K562 (cell line): ENCODE measurements around the gene NOL12. TPM values are rescaled to one million over a fixed set of nuclear protein-coding genes. Genes with fewer than 3 reads are reported as not detected.

Source experiments
- ATAC-seq: fragments of 200-7000 bp; cut with Tn5 transposase; 3 replicates; pipeline ENCODE4 v1.9.1; 2020; ENCODE audit warnings: moderate library complexity
- BruUV-seq: library from RNA; stranded (reverse); fragments of 400-500 nt; replicated peaks from 2 replicates; lab custom pipeline; 2021; lab: Mats Ljungman, UMichigan
- CTCF ChIA-PET: fragments of 300-600 bp; formaldehyde crosslinking; extraction: SDS; loops from one replicate; lab custom pipeline; 2021; ENCODE audit warnings: low intra/inter-chr PET ratio; lab: Yijun Ruan, JAX
- POLR2A ChIA-PET: fragments of 300-600, 350-650 bp; sonication (Branson Sonifier 250); formaldehyde crosslinking; extraction: SDS; loops from one replicate; lab custom pipeline; 2021; ENCODE audit warnings: antibody characterized with exemption, inconsistent platforms; lab: Yijun Ruan, JAX
- DNase-seq, 4 experiments: peaks; one replicate each; pipeline versions ENCODE4 v3.0.0 to v3.0.0-alpha.2; 2011 to 2018; ENCODE audit warnings: low spot score in 3 of 4, mixed read lengths in 3 of 4; ENCODE audit errors: extremely low read depth in 1 of 4
- FAIRE-seq: peaks from 2 replicates; lab custom pipeline; 2011; peaks lifted over from hg19 to GRCh38; lab: Jason Lieb, UNC
- H2AFZ ChIP-seq: 2 replicates; pipeline ENCODE4 v1.6.0; 2011; ENCODE audit warnings: low read depth, low read length, control low read depth, inconsistent platforms
- H3K27ac ChIP-seq: fragments of 200-600 bp; 3 replicates; pipeline ENCODE4 v1.8.0; 2011; ENCODE audit warnings: low read depth, mild to moderate bottlenecking, control low read depth, inconsistent platforms, low read length, moderate library complexity, mixed read lengths; ENCODE audit errors: extremely low read depth
- H3K27me3 ChIP-seq, 2 experiments: fragments of 300-600 bp in 1 of 2; 2 replicates in 1 of 2; 3 replicates in 1 of 2; pipeline versions ENCODE4 v1.6.0 to v1.8.0; 2011; ENCODE audit warnings: inconsistent platforms in 2 of 2, low read length in 2 of 2, mild to moderate bottlenecking in 1 of 2, mixed read lengths in 1 of 2, moderate library complexity in 1 of 2; ENCODE audit not compliant: control insufficient read depth in 2 of 2, insufficient read depth in 2 of 2
- H3K36me3 ChIP-seq: fragments of 300-600 bp; 3 replicates; pipeline ENCODE4 v1.8.0; 2011; ENCODE audit warnings: mild to moderate bottlenecking, low read length, inconsistent platforms; ENCODE audit not compliant: control insufficient read depth, insufficient read depth
- H3K4me1 ChIP-seq, 2 experiments: fragments of 200-600 bp in 1 of 2; replicated peaks in 1 of 2; 2 replicates in 1 of 2; 3 replicates in 1 of 2; pipeline versions ENCODE4 v1.5.1 to v1.8.0; 2011; ENCODE audit warnings: inconsistent platforms in 2 of 2, low read length in 2 of 2, mild to moderate bottlenecking in 1 of 2, mixed read lengths in 1 of 2, moderate library complexity in 1 of 2; ENCODE audit not compliant: control insufficient read depth in 2 of 2, insufficient read depth in 2 of 2
- H3K4me2 ChIP-seq: 2 replicates; pipeline ENCODE4 v1.6.1; 2011; ENCODE audit warnings: low read length, control low read depth, inconsistent platforms, mixed read lengths; ENCODE audit not compliant: insufficient read depth
- H3K4me3 ChIP-seq: fragments of 200-600 bp; sonication (generic), shearing (Covaris generic); 2 replicates; pipeline ENCODE4 v1.5.1; 2016; ENCODE audit warnings: control low read depth, inconsistent platforms
- H3K79me2 ChIP-seq: fragments of 200-600 bp; 3 replicates; pipeline ENCODE4 v1.8.0; 2011; ENCODE audit warnings: low read length, inconsistent platforms; ENCODE audit not compliant: control insufficient read depth, insufficient read depth
- H3K9ac ChIP-seq, 2 experiments: 2 replicates each; pipeline versions ENCODE4 v1.6.0 to v1.6.1; 2011; ENCODE audit warnings: low read depth in 2 of 2, low read length in 2 of 2, control low read depth in 1 of 2, inconsistent platforms in 1 of 2, mild to moderate bottlenecking in 1 of 2, mixed read lengths in 1 of 2; ENCODE audit not compliant: insufficient read depth in 1 of 2
- H3K9me1 ChIP-seq: one replicate; pipeline ENCODE4 v1.6.0; 2011; ENCODE audit warnings: inconsistent platforms, mild to moderate bottlenecking, low read length, moderate library complexity; ENCODE audit not compliant: control insufficient read depth, insufficient read depth
- H3K9me3 ChIP-seq: replicated peaks from 2 replicates; pipeline ENCODE4 v1.5.1; 2011; ENCODE audit warnings: low read depth, low read length, inconsistent platforms; ENCODE audit not compliant: control insufficient read depth, insufficient read depth
- H4K20me1 ChIP-seq: replicated peaks from 2 replicates; pipeline ENCODE4 v1.6.1; 2011; ENCODE audit warnings: low read length, inconsistent platforms, mixed read lengths; ENCODE audit not compliant: control insufficient read depth, insufficient read depth
- CREBBP ChIP-seq: IDR thresholded peaks from one replicate; pipeline ENCODE4 v1.6.1; 2012; ENCODE audit warnings: low read depth, mild to moderate bottlenecking, control low read depth, inconsistent platforms, low read length
- JUND ChIP-seq, 2 experiments: IDR thresholded peaks; 2 replicates in 1 of 2; 3 replicates in 1 of 2; pipeline ENCODE4 v1.6.1; 2011; ENCODE audit warnings: borderline replicate concordance in 2 of 2, low read depth in 2 of 2, low read length in 2 of 2, improper control_type of control experiment in 1 of 2, missing biosample characterization in 1 of 2, missing genetic modification characterization in 1 of 2, missing genetic modification reagents in 1 of 2
- POLR3G ChIP-seq: IDR thresholded peaks from 2 replicates; pipeline ENCODE4 v1.6.1; 2011; ENCODE audit not compliant: insufficient read length, insufficient replicate concordance; ENCODE audit errors: extremely low read depth
- PREB ChIP-seq: sonication (generic); formaldehyde crosslinking; IDR thresholded peaks from 2 replicates; pipeline ENCODE4 v1.8.1; 2023; ENCODE audit warnings: mild to moderate bottlenecking, missing genetic modification reagents
- PRPF4 ChIP-seq: fragments of 200-400 bp; formaldehyde crosslinking; IDR thresholded peaks from one replicate; pipeline ENCODE4 v1.6.1; 2017; ENCODE audit warnings: low read length, low read depth, mild to moderate bottlenecking; ENCODE audit not compliant: insufficient read depth, poor library complexity, severe bottlenecking
- RAD51 ChIP-seq: fragments of 450-650 bp; IDR thresholded peaks from 2 replicates; pipeline ENCODE4 v1.7.1; 2016; ENCODE audit warnings: low read depth, mild to moderate bottlenecking, borderline replicate concordance
- RNF2 ChIP-seq: sonication (generic); IDR thresholded peaks from 2 replicates; pipeline ENCODE4 v1.6.1; 2016
- SREBF1 ChIP-seq: fragments of 150-350 bp; IDR thresholded peaks from 2 replicates; pipeline ENCODE4 v1.6.1; 2014; ENCODE audit warnings: antibody characterized with exemption, low read depth, low read length, borderline replicate concordance
- U2AF2 ChIP-seq: fragments of 200-400 bp; formaldehyde crosslinking; optimal IDR thresholded peaks from 2 replicates; pipeline ENCODE3; 2017; ENCODE audit warnings: low read depth, mild to moderate bottlenecking, low read length
- ZC3H11A ChIP-seq: IDR thresholded peaks from 2 replicates; pipeline ENCODE4 v1.6.1; 2012; ENCODE audit warnings: low read depth, low read length, improper control_type of control experiment
- ZNF12 ChIP-seq: sonication (generic); formaldehyde crosslinking; IDR thresholded peaks from 2 replicates; pipeline ENCODE4 v1.4.0; 2020; ENCODE audit warnings: mild to moderate bottlenecking, missing genetic modification reagents
- ZNF311 ChIP-seq: fragments of 250-450 bp; sonication (Bioruptor Pico); IDR thresholded peaks from 2 replicates; pipeline ENCODE4 v1.4.0; 2020; ENCODE audit warnings: mild to moderate bottlenecking, moderate library complexity
- WGBS: fragments of 100-300 bp; shearing (Covaris generic); methylation state at CpG from one replicate; pipeline ENCODE4 v1.1.6; 2016; ENCODE audit warnings: low coverage, mixed read lengths; ENCODE audit not compliant: insufficient coverage; ENCODE audit errors: missing lambda C conversion rate; 5-methylcytosine and 5-hydroxymethylcytosine counted together
- in situ Hi-C: fragments of 300-500 bp; cut with MboI; formaldehyde crosslinking; loops from 4 replicates; pipeline ENCODE4 v1.15.0; 2018; ENCODE audit warnings: inconsistent platforms, mixed read lengths
- intact Hi-C: fragments of 100-400 bp; cut with micrococcal nuclease; formaldehyde crosslinking; loops from 2 replicates; pipeline ENCODE4 v1.14.2; 2022
- polyA plus RNA-seq, 8 experiments: library from polyadenylated mRNA; depleted of rRNA in 4 of 8; stranded (reverse) in 5 of 8; unstranded in 3 of 8; fragments of >200 nt; fragmentation: Nextera tagmentation in 2 of 8; fragmentation: Illumina TruSeq in 1 of 8; extraction: Ambion mirVana in 2 of 8; extraction: Trizol in 1 of 8; gene quantifications; 2 replicates each; pipeline versions ENCODE4 v1.2.1 to v1.2.3, GENCODE V29; 2011 to 2014; ENCODE audit warnings: inconsistent platforms in 1 of 8, missing spikeins in 1 of 8
- total RNA-seq, 7 experiments: library from RNA; depleted of rRNA in 6 of 7; stranded (reverse); fragments of >200 nt in 6 of 7; fragmentation: Illumina TruSeq in 2 of 7; extraction: Trizol in 2 of 7; gene quantifications; 2 replicates each; pipeline versions ENCODE4 v1.2.1 to v1.2.3, GENCODE V29; 2011 to 2021; ENCODE audit warnings: low replicate concordance in 1 of 7
- TF ChIP-seq, protein P1 (sequence below): sonication (generic); formaldehyde crosslinking; IDR thresholded peaks from 2 replicates; pipeline ENCODE4 v1.8.1; 2022; ENCODE audit warnings: missing genetic modification reagents
- TF ChIP-seq, protein P2 (sequence below): IDR thresholded peaks from 2 replicates; pipeline ENCODE4 v1.6.1; 2012; ENCODE audit warnings: low read depth, low read length, improper control_type of control experiment, borderline replicate concordance

Gene NOL12
- total and polyA plus RNA-seq, 9 of the 15 experiments (the other 6 are each of a cell fraction or from before 2014, with no cell fraction given), result 2.8 to 40.9 (median 28.5) TPM

DNA sequence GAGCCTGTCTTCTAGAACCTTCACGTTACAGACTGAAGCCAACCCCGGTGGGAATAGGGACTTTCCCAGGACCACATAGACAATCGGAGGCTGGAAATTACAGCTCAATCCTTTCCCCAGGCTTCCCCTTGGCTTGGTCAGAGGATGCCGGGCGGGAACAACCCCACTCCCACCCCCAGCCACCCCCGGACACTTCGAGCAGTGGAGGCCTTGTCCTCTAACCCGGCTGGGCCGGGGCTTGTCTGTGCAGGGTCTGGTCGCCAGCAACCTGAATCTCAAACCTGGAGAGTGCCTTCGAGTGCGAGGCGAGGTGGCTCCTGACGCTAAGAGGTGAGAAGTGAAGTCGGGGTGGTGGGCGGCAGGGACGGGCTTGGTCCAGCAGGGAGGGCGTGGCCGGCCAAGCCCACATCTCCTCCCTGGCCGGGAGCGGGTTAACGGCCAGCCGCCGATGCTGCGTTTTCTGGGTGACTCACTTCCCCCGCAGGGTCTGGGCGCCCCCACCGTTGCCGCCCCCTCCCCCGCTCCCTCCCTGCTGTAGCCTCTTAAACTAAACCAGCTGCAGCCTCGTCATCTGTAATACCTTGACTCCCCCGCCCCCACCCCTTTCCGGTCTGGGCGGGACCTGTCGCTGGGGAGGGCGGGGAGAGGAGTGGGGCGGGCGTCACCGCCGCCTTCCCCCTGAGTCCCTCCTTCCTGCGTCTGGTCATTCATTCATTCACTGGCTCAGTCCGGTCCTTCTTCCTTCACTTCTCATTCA, 9.2 kb upstream of the NOL12 start:
- peaks cover 9 to 70% of the 10 kb centered on the region in 2 experiments; a peak in 4 of 5 replicates for H3K4me1 ChIP-seq
- WGBS, result 0% methylated on average over 9 of the region's 42 CpGs
- H4K20me1 ChIP-seq, result no peaks in the 10 kb centered on the region
- H3K27ac ChIP-seq, result peak overlapping the region; percentile 85
- no TSS peak for BruUV-seq
- H3K9me1 ChIP-seq, result no peaks in the 10 kb centered on the region
- CTCF ChIA-PET, result no interaction called here
- peak overlapping the region; percentile 81 for H2AFZ ChIP-seq
- POLR2A ChIA-PET, result interaction anchor here (1.0 kb wide), 2 partner anchors 10 to 35 kb away, joined by 3 read pairs; no protein-coding TSS in a partner anchor
- H3K27me3 ChIP-seq, result no peaks in the 10 kb centered on the region
- ATAC-seq (peak; percentile 72), FAIRE-seq (peak; percentile 89), DNase-seq (peak; percentile 69 to 95 (median 78))
- in situ Hi-C loops, result no loop called here
- peak overlapping the region; percentile 52 for H3K4me3 ChIP-seq
- intact Hi-C loops, result no loop called here
- H3K36me3 ChIP-seq, result peaks cover 5% of the 10 kb centered on the region; the same call in 1 of the 3 replicates
- peaks cover 23% of the 10 kb centered on the region for H3K79me2 ChIP-seq
- H3K4me2 ChIP-seq, result peak overlapping the region; percentile 86
- H3K9me3 ChIP-seq, result no peaks in the 10 kb centered on the region
- H3K9ac ChIP-seq, result peak overlapping the region; percentile 71 to 84
- TF ChIP-seq ZC3H11A (no peak), ZNF12 (CRISPR knock-in tag) (no peak), POLR3G (no peak), U2AF2 (no peak), SREBF1 (no peak), PRPF4 (no peak), RAD51 (no peak), PREB (CRISPR knock-in tag) (no peak), RNF2 (peak; percentile 70; the same call in 1 of the 2 replicates), JUND (IDR thresholded peaks at IDR 0.05; ENCODE audit: borderline replicate concordance, low read depth, low read length) (peak; percentile 93), JUND (tag; IDR thresholded peaks at IDR 0.05; ENCODE audit: borderline replicate concordance, low read depth, low read length) (peak; percentile 87; the same call in 1 of the 3 replicates), CREBBP (no peak), ZNF311 (CRISPR knock-in tag) (no peak)
- TF ChIP-seq, protein P1, sequence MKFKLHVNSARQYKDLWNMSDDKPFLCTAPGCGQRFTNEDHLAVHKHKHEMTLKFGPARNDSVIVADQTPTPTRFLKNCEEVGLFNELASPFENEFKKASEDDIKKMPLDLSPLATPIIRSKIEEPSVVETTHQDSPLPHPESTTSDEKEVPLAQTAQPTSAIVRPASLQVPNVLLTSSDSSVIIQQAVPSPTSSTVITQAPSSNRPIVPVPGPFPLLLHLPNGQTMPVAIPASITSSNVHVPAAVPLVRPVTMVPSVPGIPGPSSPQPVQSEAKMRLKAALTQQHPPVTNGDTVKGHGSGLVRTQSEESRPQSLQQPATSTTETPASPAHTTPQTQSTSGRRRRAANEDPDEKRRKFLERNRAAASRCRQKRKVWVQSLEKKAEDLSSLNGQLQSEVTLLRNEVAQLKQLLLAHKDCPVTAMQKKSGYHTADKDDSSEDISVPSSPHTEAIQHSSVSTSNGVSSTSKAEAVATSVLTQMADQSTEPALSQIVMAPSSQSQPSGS, result no peak
- TF ChIP-seq, protein P2, sequence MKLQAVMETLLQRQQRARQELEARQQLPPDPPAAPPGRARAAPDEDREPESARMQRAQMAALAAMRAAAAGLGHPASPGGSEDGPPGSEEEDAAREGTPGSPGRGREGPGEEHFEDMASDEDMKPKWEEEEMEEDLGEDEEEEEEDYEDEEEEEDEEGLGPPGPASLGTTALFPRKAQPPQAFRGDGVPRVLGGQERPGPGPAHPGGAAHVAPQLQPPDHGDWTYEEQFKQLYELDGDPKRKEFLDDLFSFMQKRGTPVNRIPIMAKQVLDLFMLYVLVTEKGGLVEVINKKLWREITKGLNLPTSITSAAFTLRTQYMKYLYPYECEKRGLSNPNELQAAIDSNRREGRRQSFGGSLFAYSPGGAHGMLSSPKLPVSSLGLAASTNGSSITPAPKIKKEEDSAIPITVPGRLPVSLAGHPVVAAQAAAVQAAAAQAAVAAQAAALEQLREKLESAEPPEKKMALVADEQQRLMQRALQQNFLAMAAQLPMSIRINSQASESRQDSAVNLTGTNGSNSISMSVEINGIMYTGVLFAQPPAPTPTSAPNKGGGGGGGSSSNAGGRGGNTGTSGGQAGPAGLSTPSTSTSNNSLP, result no peak
